GM12878 (cell line): ENCODE measurements around the gene AQP5. TPM values are rescaled to one million over a fixed set of nuclear protein-coding genes. Genes with fewer than 3 reads are reported as not detected.

Experiments used
- ATAC-seq: fragments of 200-7000 bp; cut with Tn5 transposase; 3 replicates; pipeline ENCODE4 v1.9.1; 2020; ENCODE audit warnings: mild to moderate bottlenecking, moderate library complexity
- BruUV-seq: library from RNA; stranded (reverse); fragments of 400-500 nt; replicated peaks from 2 replicates; lab custom pipeline; 2021; lab: Mats Ljungman, UMichigan
- CTCF ChIA-PET: fragments of 300-600 bp; sonication (Branson Sonifier 250); formaldehyde crosslinking; extraction: SDS; loops from one replicate; lab custom pipeline; 2021; ENCODE audit warnings: inconsistent platforms; lab: Yijun Ruan, JAX
- POLR2A ChIA-PET: fragments of 350-600 bp; formaldehyde crosslinking; extraction: SDS; loops from one replicate; lab custom pipeline; 2021; ENCODE audit warnings: inconsistent platforms; lab: Charles Lee
- RAD21 ChIA-PET: fragments of 300-600 bp; sonication (Branson Sonifier 250); formaldehyde crosslinking; loops from one replicate; lab custom pipeline; 2023; ENCODE audit warnings: antibody characterized with exemption; ENCODE audit not compliant: unreplicated experiment; lab: Charles Lee
- SMC1A ChIA-PET: fragments of 300-600 bp; sonication (Branson Sonifier 250); formaldehyde crosslinking; loops from one replicate; lab custom pipeline; 2023; ENCODE audit not compliant: unreplicated experiment, uncharacterized antibody; lab: Charles Lee
- DNase-seq: peaks from one replicate; pipeline ENCODE4 v3.0.0-alpha.2; 2011; ENCODE audit warnings: low read depth, low spot score
- FAIRE-seq: peaks from 3 replicates; lab custom pipeline; 2011; peaks lifted over from hg19 to GRCh38; lab: Jason Lieb, UNC
- H2AFZ ChIP-seq: 2 replicates; pipeline ENCODE4 v1.6.0; 2011; ENCODE audit warnings: low read depth, low read length, control low read depth; ENCODE audit not compliant: control insufficient read depth
- H3K27ac ChIP-seq: 2 replicates; pipeline ENCODE4 v1.5.1; 2011; ENCODE audit warnings: control low read depth; ENCODE audit not compliant: control insufficient read depth, insufficient read depth
- H3K27me3 ChIP-seq, 2 experiments: replicated peaks in 1 of 2; 2 replicates each; pipeline versions ENCODE4 v1.6.0 to v1.6.1; 2011; ENCODE audit warnings: low read length in 1 of 2; ENCODE audit not compliant: control insufficient read depth in 2 of 2, insufficient read depth in 2 of 2
- H3K36me3 ChIP-seq, 2 experiments: 2 replicates each; pipeline ENCODE4 v1.5.1; 2011; ENCODE audit warnings: low read length in 1 of 2; ENCODE audit not compliant: control insufficient read depth in 2 of 2, insufficient read depth in 2 of 2
- H3K4me1 ChIP-seq: 2 replicates; pipeline ENCODE4 v1.6.1; 2011; ENCODE audit warnings: mild to moderate bottlenecking, low read length, moderate library complexity, mixed read lengths; ENCODE audit not compliant: control insufficient read depth, insufficient read depth
- H3K4me2 ChIP-seq: 2 replicates; pipeline ENCODE4 v1.6.0; 2011; ENCODE audit warnings: control low read depth; ENCODE audit not compliant: control insufficient read depth, insufficient read depth
- H3K4me3 ChIP-seq: fragments of 200-600 bp; sonication (generic); 2 replicates; pipeline ENCODE4 v1.5.1; 2016
- H3K79me2 ChIP-seq: 2 replicates; pipeline ENCODE4 v1.6.0; 2011; ENCODE audit warnings: low read length; ENCODE audit not compliant: control insufficient read depth, insufficient read depth
- H3K9ac ChIP-seq: 2 replicates; pipeline ENCODE4 v1.8.0; 2011; ENCODE audit warnings: low read length, control low read depth, mixed read lengths; ENCODE audit not compliant: control insufficient read depth, insufficient read depth
- H3K9me3 ChIP-seq: replicated peaks from 3 replicates; pipeline ENCODE4 v1.5.1; 2011; ENCODE audit warnings: mild to moderate bottlenecking, low read length; ENCODE audit not compliant: control insufficient read depth, insufficient read depth
- H4K20me1 ChIP-seq: 2 replicates; pipeline ENCODE4 v1.6.0; 2011; ENCODE audit not compliant: control insufficient read depth, insufficient read depth
- HCFC1 ChIP-seq: fragments of 150-350 bp; IDR thresholded peaks from 2 replicates; pipeline ENCODE4 v1.6.1; 2014; ENCODE audit warnings: low read length
- NFYA ChIP-seq: IDR thresholded peaks from 2 replicates; pipeline ENCODE4 v1.6.1; 2011; ENCODE audit warnings: low read depth, mild to moderate bottlenecking, low read length, improper control_type of control experiment, borderline replicate concordance
- WRNIP1 ChIP-seq: IDR thresholded peaks from 2 replicates; pipeline ENCODE4 v1.6.1; 2011; ENCODE audit warnings: low read depth, low read length, improper control_type of control experiment, borderline replicate concordance
- YBX1 ChIP-seq: fragments of 450-650 bp; IDR thresholded peaks from 2 replicates; pipeline ENCODE4 v1.6.1; 2016; ENCODE audit warnings: antibody characterized with exemption
- ZSCAN29 ChIP-seq: fragments of 450-650 bp; IDR thresholded peaks from 2 replicates; pipeline ENCODE4 v1.6.1; 2017; ENCODE audit warnings: mild to moderate bottlenecking, moderate library complexity
- WGBS: methylation state at CpG from one replicate; pipeline ENCODE4 v1.1.6; 2016; ENCODE audit warnings: low lambda C conversion rate; ENCODE audit not compliant: insufficient replicate concordance, insufficient coverage; ENCODE audit errors: missing lambda C conversion rate; 5-methylcytosine and 5-hydroxymethylcytosine counted together
- in situ Hi-C: fragments of 300-500 bp; cut with MboI; formaldehyde crosslinking; loops from 9 replicates; pipeline ENCODE4 v1.14.3; 2018; ENCODE audit warnings: mixed read lengths
- intact Hi-C: fragments of 100-400 bp; cut with micrococcal nuclease; formaldehyde crosslinking; loops from one replicate; pipeline ENCODE4 v1.14.2; 2022; ENCODE audit not compliant: unreplicated experiment
- polyA plus RNA-seq, 11 experiments: library from polyadenylated mRNA; depleted of rRNA in 4 of 11; unstranded in 6 of 11; stranded (reverse) in 5 of 11; fragments of >200 nt; fragmentation: Nextera tagmentation in 4 of 11; fragmentation: Illumina TruSeq in 1 of 11; extraction: Ambion mirVana in 4 of 11; extraction: Trizol in 1 of 11; gene quantifications; 1 replicate in 1 of 11; 2 replicates in 10 of 11; pipeline versions ENCODE4 v1.2.1 to v1.2.3, GENCODE V29; 2011 to 2016; ENCODE audit warnings: inconsistent platforms in 2 of 11, missing spikeins in 2 of 11, low read depth in 1 of 11
- total RNA-seq, 4 experiments: library from RNA; depleted of rRNA in 3 of 4; stranded (reverse); fragments of >200 nt in 3 of 4; fragmentation: Illumina TruSeq in 1 of 4; extraction: Trizol in 1 of 4; gene quantifications; 2 replicates each; pipeline versions ENCODE4 v1.2.1 to v1.2.3, GENCODE V29; 2013 to 2021
- TF ChIP-seq, protein P1 (sequence below): fragments of 450-650 bp; IDR thresholded peaks from 2 replicates; pipeline ENCODE4 v1.6.1; 2017; ENCODE audit warnings: low read depth, mild to moderate bottlenecking, moderate library complexity

AQP5 gene
- total and polyA plus RNA-seq, 10 of the 15 experiments (the other 5 are each of a cell fraction or from before 2014, with no cell fraction given) = not detected

DNA sequence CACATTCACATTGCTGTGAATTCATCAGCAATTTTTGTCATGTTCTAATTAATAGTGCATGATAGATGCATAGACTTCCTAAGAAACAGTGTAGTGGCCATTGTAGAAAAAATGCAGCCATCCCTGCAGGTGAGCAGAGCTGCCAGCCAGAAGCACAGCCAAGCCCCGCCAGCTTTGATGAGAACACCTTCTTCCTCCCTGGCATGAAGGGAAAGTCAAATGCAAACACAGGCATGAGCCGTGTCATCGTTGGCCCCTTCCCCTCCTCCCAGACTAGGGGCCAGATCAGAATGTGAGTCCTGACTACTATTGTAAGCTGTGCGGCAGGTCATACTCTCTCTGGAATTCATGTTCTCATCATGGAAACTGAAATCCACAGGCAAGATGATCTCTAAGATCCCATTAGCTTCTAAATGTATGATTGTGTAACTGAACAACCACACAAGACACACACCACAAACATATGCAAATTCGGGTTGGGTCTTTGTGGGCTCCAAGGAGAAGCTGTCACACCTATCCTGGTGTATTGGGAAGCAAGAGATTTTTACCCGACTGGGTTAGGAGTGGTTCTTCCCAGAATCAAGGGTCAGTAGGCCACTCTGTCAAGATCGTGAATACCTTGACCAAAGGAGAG is 14.0 kb upstream of the AQP5 start:
- DNase-seq (no peak), FAIRE-seq (no peak), ATAC-seq (no peak)
- POLR2A ChIA-PET = no interaction called here
- Histone ChIP-seq H4K20me1 (no peaks in the 10 kb centered on the region), H3K4me2 (no peak overlapping the region), H3K9ac (no peak overlapping the region), H3K27me3 (no peaks in the 10 kb centered on the region; a peak in 1 of 4 replicates), H3K4me1 (no peaks in the 10 kb centered on the region), H3K36me3 (no peaks in the 10 kb centered on the region), H3K27ac (no peak overlapping the region), H2AFZ (no peak overlapping the region), H3K79me2 (no peaks in the 10 kb centered on the region), H3K9me3 (no peaks in the 10 kb centered on the region), H3K4me3 (no peak overlapping the region)
- in situ Hi-C loops (no loop called here), intact Hi-C loops (no loop called here)
- RAD21 ChIA-PET = no interaction called here
- 35% methylated on average over 7 of the region's 7 CpGs for WGBS
- TF ChIP-seq ZSCAN29 = no peak
- no peak for TF ChIP-seq WRNIP1
- TF ChIP-seq, protein P1, sequence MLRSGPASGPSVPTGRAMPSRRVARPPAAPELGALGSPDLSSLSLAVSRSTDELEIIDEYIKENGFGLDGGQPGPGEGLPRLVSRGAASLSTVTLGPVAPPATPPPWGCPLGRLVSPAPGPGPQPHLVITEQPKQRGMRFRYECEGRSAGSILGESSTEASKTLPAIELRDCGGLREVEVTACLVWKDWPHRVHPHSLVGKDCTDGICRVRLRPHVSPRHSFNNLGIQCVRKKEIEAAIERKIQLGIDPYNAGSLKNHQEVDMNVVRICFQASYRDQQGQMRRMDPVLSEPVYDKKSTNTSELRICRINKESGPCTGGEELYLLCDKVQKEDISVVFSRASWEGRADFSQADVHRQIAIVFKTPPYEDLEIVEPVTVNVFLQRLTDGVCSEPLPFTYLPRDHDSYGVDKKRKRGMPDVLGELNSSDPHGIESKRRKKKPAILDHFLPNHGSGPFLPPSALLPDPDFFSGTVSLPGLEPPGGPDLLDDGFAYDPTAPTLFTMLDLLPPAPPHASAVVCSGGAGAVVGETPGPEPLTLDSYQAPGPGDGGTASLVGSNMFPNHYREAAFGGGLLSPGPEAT = no peak
- TF ChIP-seq YBX1 = no peak
- TF ChIP-seq HCFC1 = no peak
- TF ChIP-seq NFYA = no peak
- no TSS peak for BruUV-seq
- SMC1A ChIA-PET = interaction anchor here (1.0 kb wide), 1 partner anchor 10 kb away, joined by 3 read pairs; no protein-coding TSS in a partner anchor
- CTCF ChIA-PET = interaction anchor here (1.5 kb wide), 1 partner anchor 120 kb away, joined by 3 read pairs; no protein-coding TSS in a partner anchor
